HEK293 (cell line): Measurements from ENCODE around the gene STIM2.
"Not testable (repeated sequence)": the region's sequence is repeated elsewhere in the genome, so short reads cannot be mapped to it uniquely, and the experiment has no call there.

ENCODE experiments used
- CTCF ChIA-PET: fragments of 350-600 bp; formaldehyde crosslinking; extraction: SDS; loops from one replicate; lab custom pipeline; 2021; ENCODE audit warnings: antibody characterized with exemption; lab: Yijun Ruan, JAX
- POLR2A ChIA-PET: fragments of 300-600 bp; formaldehyde crosslinking; extraction: SDS; loops from one replicate; lab custom pipeline; 2020; ENCODE audit warnings: antibody characterized with exemption, inconsistent platforms; lab: Yijun Ruan, JAX
- H3K27ac ChIP-seq: fragments of 200-500 bp; sonication (Bioruptor generic); 2 replicates; pipeline ENCODE4 v1.5.1; 2014; ENCODE audit warnings: low read depth, low read length, control low read depth, inconsistent platforms; ENCODE audit errors: extremely low read depth
- H3K36me3 ChIP-seq, 2 experiments: fragments of 200-500 bp in 1 of 2; sonication (Bioruptor generic) in 1 of 2; 1 replicate in 1 of 2; 2 replicates in 1 of 2; pipeline ENCODE4 v1.5.1; 2014 to 2017; ENCODE audit warnings: inconsistent platforms in 2 of 2, low read length in 2 of 2; ENCODE audit not compliant: control insufficient read depth in 2 of 2, insufficient read depth in 1 of 2
- H3K4me1 ChIP-seq: fragments of 200-500 bp; sonication (Bioruptor generic); 2 replicates; pipeline ENCODE4 v1.5.1; 2014; ENCODE audit warnings: mild to moderate bottlenecking, low read length, inconsistent platforms; ENCODE audit not compliant: control insufficient read depth, insufficient read depth
- H3K4me3 ChIP-seq: 2 replicates; pipeline ENCODE4 v1.5.1; 2011; ENCODE audit warnings: low read depth, mild to moderate bottlenecking, control low read depth, low read length, moderate library complexity
- H3K9me3 ChIP-seq: fragments of 200-500 bp; sonication (Bioruptor generic); 2 replicates; pipeline ENCODE4 v1.5.1; 2014; ENCODE audit warnings: low read depth, low read length, inconsistent platforms; ENCODE audit not compliant: control insufficient read depth, insufficient read depth
- EGR2 ChIP-seq: fragments of 450-650 bp; formaldehyde crosslinking; IDR thresholded peaks from 2 replicates; pipeline ENCODE4 v1.5.1; 2016; ENCODE audit warnings: low read depth, missing biosample characterization, missing genetic modification characterization
- KLF10 ChIP-seq: fragments of 450-650 bp; IDR thresholded peaks from 2 replicates; pipeline ENCODE4 v1.5.1; 2018; ENCODE audit warnings: missing biosample characterization, mild to moderate bottlenecking, missing genetic modification characterization
- KLF16 ChIP-seq: fragments of 450-650 bp; formaldehyde crosslinking; IDR thresholded peaks from 2 replicates; pipeline ENCODE4 v1.5.1; 2017; ENCODE audit warnings: missing biosample characterization, missing genetic modification characterization
- KLF9 ChIP-seq: fragments of 450-650 bp; formaldehyde crosslinking; IDR thresholded peaks from 2 replicates; pipeline ENCODE4 v1.5.1; 2016; ENCODE audit warnings: missing biosample characterization, missing genetic modification characterization, low read depth
- MZF1 ChIP-seq: fragments of 450-650 bp; formaldehyde crosslinking; IDR thresholded peaks from 2 replicates; pipeline ENCODE4 v1.5.1; 2017; ENCODE audit warnings: missing biosample characterization, missing genetic modification characterization, borderline replicate concordance
- RBAK ChIP-seq: fragments of 450-650 bp; formaldehyde crosslinking; IDR thresholded peaks from 2 replicates; pipeline ENCODE4 v1.5.1; 2016; ENCODE audit warnings: missing biosample characterization, missing genetic modification characterization
- TRIM28 ChIP-seq: IDR thresholded peaks from 2 replicates; pipeline ENCODE4 v1.6.1; 2011; ENCODE audit warnings: low read length, control low read depth, borderline replicate concordance
- ZBTB17 ChIP-seq: fragments of 450-650 bp; formaldehyde crosslinking; IDR thresholded peaks from 2 replicates; pipeline ENCODE4 v1.5.1; 2016; ENCODE audit warnings: missing biosample characterization, missing genetic modification characterization
- ZNF10 ChIP-seq: fragments of 450-650 bp; formaldehyde crosslinking; IDR thresholded peaks from 2 replicates; pipeline ENCODE4 v1.5.1; 2017; ENCODE audit warnings: missing biosample characterization, missing genetic modification characterization
- ZNF239 ChIP-seq: fragments of 450-650 bp; formaldehyde crosslinking; IDR thresholded peaks from 2 replicates; pipeline ENCODE4 v1.5.1; 2016; ENCODE audit warnings: missing biosample characterization, missing genetic modification characterization
- ZNF292 ChIP-seq: fragments of 450-650 bp; formaldehyde crosslinking; IDR thresholded peaks from 2 replicates; pipeline ENCODE4 v1.5.1; 2016; ENCODE audit warnings: low read depth, missing biosample characterization, missing genetic modification characterization, borderline replicate concordance
- ZNF354C ChIP-seq: fragments of 450-650 bp; formaldehyde crosslinking; IDR thresholded peaks from 2 replicates; pipeline ENCODE4 v1.5.1; 2016; ENCODE audit warnings: missing biosample characterization, missing genetic modification characterization, low read depth, borderline replicate concordance
- ZNF416 ChIP-seq: fragments of 450-650 bp; formaldehyde crosslinking; IDR thresholded peaks from 2 replicates; pipeline ENCODE4 v1.5.1; 2016; ENCODE audit warnings: missing biosample characterization, missing genetic modification characterization
- ZNF514 ChIP-seq: fragments of 450-650 bp; formaldehyde crosslinking; IDR thresholded peaks from 2 replicates; pipeline ENCODE4 v1.5.1; 2016; ENCODE audit warnings: missing biosample characterization, missing genetic modification characterization
- ZNF521 ChIP-seq: fragments of 450-650 bp; formaldehyde crosslinking; IDR thresholded peaks from 2 replicates; pipeline ENCODE4 v1.5.1; 2017; ENCODE audit warnings: missing biosample characterization, mild to moderate bottlenecking, missing genetic modification characterization
- ZNF548 ChIP-seq: fragments of 450-650 bp; formaldehyde crosslinking; IDR thresholded peaks from 2 replicates; pipeline ENCODE4 v1.5.1; 2016; ENCODE audit warnings: missing biosample characterization, missing genetic modification characterization
- ZNF610 ChIP-seq: fragments of 450-650 bp; formaldehyde crosslinking; IDR thresholded peaks from 2 replicates; pipeline ENCODE4 v1.5.1; 2016; ENCODE audit warnings: missing biosample characterization, missing genetic modification characterization, borderline replicate concordance
- ZNF768 ChIP-seq: fragments of 450-650 bp; formaldehyde crosslinking; IDR thresholded peaks from 2 replicates; pipeline ENCODE4 v1.5.1; 2018; ENCODE audit warnings: missing biosample characterization, mild to moderate bottlenecking, missing genetic modification characterization
- ZNF792 ChIP-seq: fragments of 450-650 bp; formaldehyde crosslinking; IDR thresholded peaks from 2 replicates; pipeline ENCODE4 v1.5.1; 2016; ENCODE audit warnings: missing biosample characterization, missing genetic modification characterization
- TF ChIP-seq, protein P1 (sequence below): fragments of 450-650 bp; formaldehyde crosslinking; optimal IDR thresholded peaks from 2 replicates; pipeline ENCODE3; 2016; ENCODE audit warnings: missing biosample characterization, mild to moderate bottlenecking, missing genetic modification characterization
- TF ChIP-seq, protein P2 (sequence below): fragments of 450-650 bp; formaldehyde crosslinking; IDR thresholded peaks from 2 replicates; pipeline ENCODE4 v1.5.1; 2016; ENCODE audit warnings: missing biosample characterization, missing genetic modification characterization
- TF ChIP-seq, protein P3 (sequence below): fragments of 450-650 bp; formaldehyde crosslinking; IDR thresholded peaks from 2 replicates; pipeline ENCODE4 v1.5.1; 2017; ENCODE audit warnings: missing biosample characterization, missing genetic modification characterization
- TF ChIP-seq, protein P4 (sequence below): fragments of 450-650 bp; formaldehyde crosslinking; IDR thresholded peaks from 2 replicates; pipeline ENCODE4 v1.5.1; 2016; ENCODE audit warnings: missing biosample characterization, missing genetic modification characterization
- TF ChIP-seq, protein P5 (sequence below): fragments of 450-650 bp; formaldehyde crosslinking; conservative IDR thresholded peaks from 2 replicates; pipeline ENCODE4 v1.5.1; 2016; ENCODE audit warnings: low read depth, missing biosample characterization, missing genetic modification characterization

The STIM2 gene

DNA sequence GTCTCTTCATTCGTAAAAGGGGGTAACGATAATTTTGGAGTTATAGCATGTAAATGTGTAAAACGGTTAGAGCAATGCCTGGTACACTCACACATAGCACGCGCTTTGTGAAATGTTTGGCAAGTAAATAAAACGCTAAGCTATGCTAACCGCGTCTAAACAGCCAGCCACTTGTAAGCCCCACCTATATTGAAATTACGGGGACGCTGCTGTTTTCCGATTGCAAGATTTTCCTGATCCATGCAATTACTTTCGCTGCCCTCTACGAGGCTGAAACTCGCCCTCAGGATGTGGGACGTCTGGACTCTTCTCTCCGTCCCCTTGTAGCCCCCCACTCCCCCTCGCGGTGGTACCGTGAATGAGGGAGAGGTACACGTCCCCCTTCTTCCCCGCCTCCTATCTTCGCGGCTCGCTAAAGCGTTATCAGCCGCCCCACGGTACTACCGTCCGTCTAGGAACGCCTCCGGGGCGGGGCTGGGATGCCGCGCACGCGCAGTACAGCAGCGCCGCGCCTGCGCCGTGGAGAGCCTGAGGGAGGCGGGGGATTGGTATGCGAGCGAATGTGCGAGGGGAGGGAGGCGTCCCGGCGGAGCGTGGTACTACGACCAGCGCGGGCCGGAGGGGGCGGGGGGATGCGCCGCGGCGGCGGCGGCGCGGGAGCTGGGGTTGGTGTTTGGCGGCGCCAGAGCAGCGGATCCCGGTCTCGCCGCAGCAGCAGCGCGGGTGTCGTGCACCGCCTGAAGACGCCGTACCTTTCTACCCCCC, at the start of gene STIM2 (continued):
- peak; percentile 30; the same call in 1 of the 2 replicates for TF ChIP-seq KLF9 (tag by site-specific recombination)
- TF ChIP-seq, protein P1, sequence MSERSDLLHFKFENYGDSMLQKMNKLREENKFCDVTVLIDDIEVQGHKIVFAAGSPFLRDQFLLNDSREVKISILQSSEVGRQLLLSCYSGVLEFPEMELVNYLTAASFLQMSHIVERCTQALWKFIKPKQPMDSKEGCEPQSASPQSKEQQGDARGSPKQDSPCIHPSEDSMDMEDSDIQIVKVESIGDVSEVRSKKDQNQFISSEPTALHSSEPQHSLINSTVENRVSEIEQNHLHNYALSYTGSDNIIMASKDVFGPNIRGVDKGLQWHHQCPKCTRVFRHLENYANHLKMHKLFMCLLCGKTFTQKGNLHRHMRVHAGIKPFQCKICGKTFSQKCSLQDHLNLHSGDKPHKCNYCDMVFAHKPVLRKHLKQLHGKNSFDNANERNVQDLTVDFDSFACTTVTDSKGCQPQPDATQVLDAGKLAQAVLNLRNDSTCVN: peak; percentile 72
- TF ChIP-seq ZNF10 (tag by site-specific recombination): 0 out of 2 replicates have a peak, but pooled peaks have one; percentile 18
- TF ChIP-seq ZNF792 (tag by site-specific recombination): no peak
- 0 out of 2 replicates have a peak, but pooled peaks have one; percentile 28 for TF ChIP-seq KLF16 (tag by site-specific recombination)
- TF ChIP-seq, protein P2, sequence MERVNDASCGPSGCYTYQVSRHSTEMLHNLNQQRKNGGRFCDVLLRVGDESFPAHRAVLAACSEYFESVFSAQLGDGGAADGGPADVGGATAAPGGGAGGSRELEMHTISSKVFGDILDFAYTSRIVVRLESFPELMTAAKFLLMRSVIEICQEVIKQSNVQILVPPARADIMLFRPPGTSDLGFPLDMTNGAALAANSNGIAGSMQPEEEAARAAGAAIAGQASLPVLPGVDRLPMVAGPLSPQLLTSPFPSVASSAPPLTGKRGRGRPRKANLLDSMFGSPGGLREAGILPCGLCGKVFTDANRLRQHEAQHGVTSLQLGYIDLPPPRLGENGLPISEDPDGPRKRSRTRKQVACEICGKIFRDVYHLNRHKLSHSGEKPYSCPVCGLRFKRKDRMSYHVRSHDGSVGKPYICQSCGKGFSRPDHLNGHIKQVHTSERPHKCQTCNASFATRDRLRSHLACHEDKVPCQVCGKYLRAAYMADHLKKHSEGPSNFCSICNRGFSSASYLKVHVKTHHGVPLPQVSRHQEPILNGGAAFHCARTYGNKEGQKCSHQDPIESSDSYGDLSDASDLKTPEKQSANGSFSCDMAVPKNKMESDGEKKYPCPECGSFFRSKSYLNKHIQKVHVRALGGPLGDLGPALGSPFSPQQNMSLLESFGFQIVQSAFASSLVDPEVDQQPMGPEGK (tag by site-specific recombination): peak; percentile 83
- TF ChIP-seq EGR2 (tag by site-specific recombination): 0 out of 2 replicates have a peak, but pooled peaks have one; percentile 7
- 0 out of 2 replicates have a peak, but pooled peaks have one; percentile 44 for TF ChIP-seq ZBTB17 (tag by site-specific recombination)
- peak; percentile 85 for TF ChIP-seq TRIM28

DNA sequence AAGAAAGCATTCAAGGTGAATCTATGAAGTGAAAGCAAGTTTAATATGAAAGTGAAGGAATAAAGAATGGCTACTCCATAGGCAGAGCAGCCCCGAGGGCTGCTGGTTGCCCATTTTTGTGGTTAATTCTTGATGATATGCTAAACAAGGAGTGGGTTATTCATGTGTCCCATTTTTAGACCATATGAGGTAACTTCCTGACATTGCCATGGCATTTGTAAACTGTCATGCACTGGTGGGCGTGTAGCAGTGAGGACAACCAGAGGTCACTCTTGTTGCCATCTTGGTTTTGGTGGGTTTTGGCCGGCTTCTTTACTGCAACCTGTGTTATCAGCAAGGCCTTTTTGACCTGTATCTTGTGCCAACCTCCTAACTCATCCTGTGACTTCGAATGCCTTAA, 49.1 kb upstream of the STIM2 start:
- H3K4me1 ChIP-seq, CTCF ChIA-PET, H3K27ac ChIP-seq, POLR2A ChIA-PET, H3K4me3 ChIP-seq, H3K9me3 ChIP-seq, H3K36me3 ChIP-seq: not testable (repeated sequence)

DNA sequence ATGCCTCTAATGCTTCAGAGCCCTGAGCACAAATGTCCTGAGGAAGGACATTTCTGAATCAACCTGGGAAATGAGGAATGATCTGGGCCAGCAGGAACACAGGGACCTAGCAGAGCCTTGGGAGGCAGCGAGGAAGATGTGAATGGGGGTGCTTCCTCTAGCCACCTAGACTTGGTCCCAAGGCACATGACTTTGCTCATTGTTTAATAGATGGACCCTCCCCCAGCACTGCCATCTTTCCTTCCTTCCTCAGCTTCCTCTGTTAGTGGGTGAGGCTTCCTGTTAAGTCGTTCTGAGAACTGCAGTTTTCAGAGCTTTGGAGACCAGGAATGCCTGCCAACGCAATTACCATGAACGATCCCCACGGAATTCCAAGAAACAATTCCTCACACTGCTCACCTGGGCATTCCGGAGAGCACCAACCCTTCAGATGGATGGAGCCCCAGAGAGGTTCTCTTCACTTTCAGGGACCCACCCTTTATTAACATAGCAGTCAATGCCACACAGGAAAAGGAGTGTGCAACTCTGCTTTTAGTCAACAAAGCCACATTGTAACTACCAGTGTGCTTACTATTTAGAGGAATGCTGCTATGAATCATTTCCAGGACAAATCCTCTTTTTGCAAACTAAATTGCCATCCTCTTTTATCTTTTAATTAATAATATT, 48.5 kb upstream of the STIM2 start:
- ChIA-PET CTCF (no interaction called here), POLR2A (no interaction called here)
- no peak for TF ChIP-seq ZNF548 (tag by site-specific recombination)
- no peak for TF ChIP-seq ZNF416 (tag by site-specific recombination)
- no peak for TF ChIP-seq ZNF354C (tag by site-specific recombination)
- TF ChIP-seq RBAK (tag by site-specific recombination): no peak
- TF ChIP-seq ZNF292 (tag by site-specific recombination): no peak
- TF ChIP-seq ZNF239: no peak
- TF ChIP-seq, protein P3, sequence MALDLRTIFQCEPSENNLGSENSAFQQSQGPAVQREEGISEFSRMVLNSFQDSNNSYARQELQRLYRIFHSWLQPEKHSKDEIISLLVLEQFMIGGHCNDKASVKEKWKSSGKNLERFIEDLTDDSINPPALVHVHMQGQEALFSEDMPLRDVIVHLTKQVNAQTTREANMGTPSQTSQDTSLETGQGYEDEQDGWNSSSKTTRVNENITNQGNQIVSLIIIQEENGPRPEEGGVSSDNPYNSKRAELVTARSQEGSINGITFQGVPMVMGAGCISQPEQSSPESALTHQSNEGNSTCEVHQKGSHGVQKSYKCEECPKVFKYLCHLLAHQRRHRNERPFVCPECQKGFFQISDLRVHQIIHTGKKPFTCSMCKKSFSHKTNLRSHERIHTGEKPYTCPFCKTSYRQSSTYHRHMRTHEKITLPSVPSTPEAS (tag by site-specific recombination): no peak
- TF ChIP-seq ZNF521 (tag by site-specific recombination): no peak
- TF ChIP-seq, protein P4, sequence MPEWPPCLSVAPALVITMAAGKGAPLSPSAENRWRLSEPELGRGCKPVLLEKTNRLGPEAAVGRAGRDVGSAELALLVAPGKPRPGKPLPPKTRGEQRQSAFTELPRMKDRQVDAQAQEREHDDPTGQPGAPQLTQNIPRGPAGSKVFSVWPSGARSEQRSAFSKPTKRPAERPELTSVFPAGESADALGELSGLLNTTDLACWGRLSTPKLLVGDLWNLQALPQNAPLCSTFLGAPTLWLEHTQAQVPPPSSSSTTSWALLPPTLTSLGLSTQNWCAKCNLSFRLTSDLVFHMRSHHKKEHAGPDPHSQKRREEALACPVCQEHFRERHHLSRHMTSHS: no peak
- no peak for TF ChIP-seq ZNF768
- no peak for TF ChIP-seq ZNF514 (tag by site-specific recombination)
- TF ChIP-seq MZF1: no peak
- TF ChIP-seq ZNF610: no peak
- TF ChIP-seq, protein P5, sequence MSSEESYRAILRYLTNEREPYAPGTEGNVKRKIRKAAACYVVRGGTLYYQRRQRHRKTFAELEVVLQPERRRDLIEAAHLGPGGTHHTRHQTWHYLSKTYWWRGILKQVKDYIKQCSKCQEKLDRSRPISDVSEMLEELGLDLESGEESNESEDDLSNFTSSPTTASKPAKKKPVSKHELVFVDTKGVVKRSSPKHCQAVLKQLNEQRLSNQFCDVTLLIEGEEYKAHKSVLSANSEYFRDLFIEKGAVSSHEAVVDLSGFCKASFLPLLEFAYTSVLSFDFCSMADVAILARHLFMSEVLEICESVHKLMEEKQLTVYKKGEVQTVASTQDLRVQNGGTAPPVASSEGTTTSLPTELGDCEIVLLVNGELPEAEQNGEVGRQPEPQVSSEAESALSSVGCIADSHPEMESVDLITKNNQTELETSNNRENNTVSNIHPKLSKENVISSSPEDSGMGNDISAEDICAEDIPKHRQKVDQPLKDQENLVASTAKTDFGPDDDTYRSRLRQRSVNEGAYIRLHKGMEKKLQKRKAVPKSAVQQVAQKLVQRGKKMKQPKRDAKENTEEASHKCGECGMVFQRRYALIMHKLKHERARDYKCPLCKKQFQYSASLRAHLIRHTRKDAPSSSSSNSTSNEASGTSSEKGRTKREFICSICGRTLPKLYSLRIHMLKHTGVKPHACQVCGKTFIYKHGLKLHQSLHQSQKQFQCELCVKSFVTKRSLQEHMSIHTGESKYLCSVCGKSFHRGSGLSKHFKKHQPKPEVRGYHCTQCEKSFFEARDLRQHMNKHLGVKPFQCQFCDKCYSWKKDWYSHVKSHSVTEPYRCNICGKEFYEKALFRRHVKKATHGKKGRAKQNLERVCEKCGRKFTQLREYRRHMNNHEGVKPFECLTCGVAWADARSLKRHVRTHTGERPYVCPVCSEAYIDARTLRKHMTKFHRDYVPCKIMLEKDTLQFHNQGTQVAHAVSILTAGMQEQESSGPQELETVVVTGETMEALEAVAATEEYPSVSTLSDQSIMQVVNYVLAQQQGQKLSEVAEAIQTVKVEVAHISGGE (tag by site-specific recombination): no peak
- no peak for TF ChIP-seq KLF10 (tag by site-specific recombination)

More for the DNA sequence above, 48.5 kb upstream of the STIM2 start:
- no peak overlapping the region for H3K27ac ChIP-seq
- H3K4me1 ChIP-seq: no peaks in the 10 kb centered on the region
- H3K4me3 ChIP-seq: no peak overlapping the region
- no peaks in the 10 kb centered on the region for H3K9me3 ChIP-seq
- no peaks in the 10 kb centered on the region for H3K36me3 ChIP-seq
